ENCODE results near the gene LILRB2. TPM values are rescaled to one million over a fixed set of nuclear protein-coding genes. Genes with fewer than 3 reads are reported as not detected.

The LILRB2 gene
- polyA plus RNA-seq, 3 donors: 111 to 574 (median 172) TPM

DNA sequence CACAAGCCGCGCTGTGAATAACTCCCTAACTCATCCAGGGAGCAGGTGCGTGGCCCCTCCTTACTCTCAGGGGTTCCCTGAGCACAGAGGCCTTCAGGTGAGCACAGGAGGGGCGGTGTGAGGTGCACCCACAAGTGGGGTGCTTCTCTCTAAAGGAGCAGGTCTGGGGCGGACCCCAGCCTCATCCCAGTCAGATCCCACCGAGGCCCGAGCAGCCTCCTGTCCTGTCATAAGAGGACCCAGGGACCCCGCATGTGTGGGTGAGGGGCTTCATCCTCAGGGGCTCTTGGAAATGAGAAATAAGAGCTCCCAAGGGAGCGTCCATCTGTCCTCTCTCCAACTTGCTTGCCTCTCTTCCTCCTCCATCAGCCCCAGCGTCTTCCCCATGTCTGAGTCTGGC, 35.0 kb upstream of the LILRB2 start:
- 97% methylated on average over 3 of the region's 10 CpGs for WGBS (ENCODE audit: insufficient coverage)
- Histone ChIP-seq H3K27ac (ENCODE audit: low read depth in 1 of 2, low read length in 2 of 2) (peak overlapping the region; percentile 82 to 88), H3K9ac (ENCODE audit: insufficient read depth, low read length, poor library complexity, severe bottlenecking) (no peak overlapping the region), H3K9me3 (replicated peaks in 1 of 2; ENCODE audit: control insufficient read depth in 1 of 2, insufficient read depth in 1 of 2, low read length in 2 of 2) (no peaks in the 10 kb centered on the region), H3K36me3 (replicated peaks in 1 of 2; ENCODE audit: control insufficient read depth in 1 of 2, insufficient read depth in 2 of 2, low read length in 2 of 2) (peaks cover 7 to 11% of the 10 kb centered on the region in 2 donors), H3K79me2 (ENCODE audit: insufficient read depth, low read length) (peaks cover 18% of the 10 kb centered on the region), H4K20me1 (ENCODE audit: insufficient read depth, low read length) (peaks cover 6% of the 10 kb centered on the region), H2AFZ (ENCODE audit: insufficient read depth, low read depth, low read length, poor library complexity, severe bottlenecking) (peak overlapping the region; percentile 3), H3K4me2 (replicated peaks; ENCODE audit: extremely low read depth, low read length, poor library complexity, severe bottlenecking) (peak overlapping the region; percentile 60), H3K4me3 (replicated peaks in 1 of 3; ENCODE audit: low read depth in 2 of 3, low read length in 3 of 3) (peak overlapping the region in 1 of 3 experiments; percentile 62), H3K27me3 (ENCODE audit: control insufficient read depth in 2 of 2, insufficient read depth in 2 of 2, low read length in 2 of 2) (no peaks in the 10 kb centered on the region), H3K4me1 (ENCODE audit: control insufficient read depth in 1 of 2, insufficient read depth in 2 of 2, low read length in 2 of 2) (peaks cover 74 to 77% of the 10 kb centered on the region in 2 donors)
- Mint-ChIP-seq H3K4me1 (peaks cover 73% of the 10 kb centered on the region), H3K27ac (peak overlapping the region; percentile 95 to 99 (median 98)), H3K9me3 (peaks cover 0 to under 1% (median 0%) of the 10 kb centered on the region in 7 donors), H3K27me3 (ENCODE audit: low read depth in 3 of 3) (peaks cover 1 to 6% (median 3%) of the 10 kb centered on the region in 3 donors), H3K4me3 (peak overlapping the region in 1 of 2 donors; percentile 80), H3K36me3 (peaks cover 13 to 15% of the 10 kb centered on the region in 2 donors)
- intact Hi-C loops (cut with micrococcal nuclease): loop anchor here in 1 of 2 donors (5.0 to 10.0 kb wide), 2 partner anchors 34 to 51 kb away; partner anchors contain the start of gene LILRB2
- no peak for DNase-seq
- no peak for TF ChIP-seq CTCF (IDR thresholded peaks at IDR 0.05)

GRCh38 chr19:54312436-54313377, 31.8 kb upstream of the LILRB2 start, which contains the start of gene LILRA5:
Gene LILRA5, minus strand, starts transcription at chr19:54313166. Its CDS starts 147 bp downstream, at chr19:54313019.
- TF ChIP-seq CTCF (IDR thresholded peaks at IDR 0.05): no peak
- Histone ChIP-seq H3K9ac (ENCODE audit: insufficient read depth, low read length, poor library complexity, severe bottlenecking) (peak within 1 kb of the TSS; percentile 63), H2AFZ (ENCODE audit: insufficient read depth, low read depth, low read length, poor library complexity, severe bottlenecking) (no peak within 1 kb of the TSS), H3K27me3 (ENCODE audit: control insufficient read depth in 2 of 2, insufficient read depth in 2 of 2, low read length in 2 of 2) (no peaks in the 10 kb centered on the region), H3K4me2 (replicated peaks; ENCODE audit: extremely low read depth, low read length, poor library complexity, severe bottlenecking) (peak within 1 kb of the TSS; percentile 95), H3K4me1 (ENCODE audit: control insufficient read depth in 1 of 2, insufficient read depth in 2 of 2, low read length in 2 of 2) (peaks cover 69 to 81% of the 10 kb centered on the region in 2 donors), H3K4me3 (replicated peaks in 1 of 3; ENCODE audit: low read depth in 2 of 3, low read length in 3 of 3) (peak within 1 kb of the TSS; percentile 78 to 97 (median 86)), H3K27ac (ENCODE audit: low read depth in 1 of 2, low read length in 2 of 2) (peak within 1 kb of the TSS; percentile 89 to 93), H3K9me3 (replicated peaks in 1 of 2; ENCODE audit: control insufficient read depth in 1 of 2, insufficient read depth in 1 of 2, low read length in 2 of 2) (no peaks in the 10 kb centered on the region), H3K79me2 (ENCODE audit: insufficient read depth, low read length) (peaks cover 34% of the 10 kb centered on the region), H3K36me3 (replicated peaks in 1 of 2; ENCODE audit: control insufficient read depth in 1 of 2, insufficient read depth in 2 of 2, low read length in 2 of 2) (peaks cover 26 to 34% of the 10 kb centered on the region in 2 donors), H4K20me1 (ENCODE audit: insufficient read depth, low read length) (peaks cover 25% of the 10 kb centered on the region)
- peak within 1 kb of the TSS; percentile 97 to 100 (median 98) for H3K27ac Mint-ChIP-seq
- peaks cover 69% of the 10 kb centered on the region for H3K4me1 Mint-ChIP-seq
- DNase-seq: peak; percentile 80 to 86 (median 85)
- H3K9me3 Mint-ChIP-seq: peaks cover 0 to 2% (median 0%) of the 10 kb centered on the region in 7 donors
- H3K27me3 Mint-ChIP-seq (ENCODE audit: low read depth in 3 of 3): peaks cover 3 to 6% (median 4%) of the 10 kb centered on the region in 3 donors
- H3K4me3 Mint-ChIP-seq: peak within 1 kb of the TSS; percentile 97 to 98
- peaks cover 33 to 38% of the 10 kb centered on the region in 2 donors for H3K36me3 Mint-ChIP-seq
- intact Hi-C loops (cut with micrococcal nuclease): loop anchor here (5.0 to 10.0 kb wide), 2 partner anchors 35 to 48 kb away; no protein-coding TSS in a partner anchor
- WGBS (ENCODE audit: insufficient coverage): 5% methylated on average over 12 of the region's 13 CpGs
